ENCODE results near the gene TNIK. TPM values are rescaled to one million over a fixed set of nuclear protein-coding genes. Genes with fewer than 3 reads are reported as not detected.
A peak's percentile ranks its signal among the peaks of the same experiment; 100 is the strongest.

The TNIK gene
- total RNA-seq, 1 donor, result 24.2 TPM

GRCh38 chr3:171056528-171056927, 403.7 kb downstream of the TNIK start:
- H3K4me3 ChIP-seq (ENCODE audit: low read depth, low read length), result no peak overlapping the region
- peak; percentile 73 for DNase-seq (ENCODE audit: low read depth)
- TF ChIP-seq, protein P1, sequence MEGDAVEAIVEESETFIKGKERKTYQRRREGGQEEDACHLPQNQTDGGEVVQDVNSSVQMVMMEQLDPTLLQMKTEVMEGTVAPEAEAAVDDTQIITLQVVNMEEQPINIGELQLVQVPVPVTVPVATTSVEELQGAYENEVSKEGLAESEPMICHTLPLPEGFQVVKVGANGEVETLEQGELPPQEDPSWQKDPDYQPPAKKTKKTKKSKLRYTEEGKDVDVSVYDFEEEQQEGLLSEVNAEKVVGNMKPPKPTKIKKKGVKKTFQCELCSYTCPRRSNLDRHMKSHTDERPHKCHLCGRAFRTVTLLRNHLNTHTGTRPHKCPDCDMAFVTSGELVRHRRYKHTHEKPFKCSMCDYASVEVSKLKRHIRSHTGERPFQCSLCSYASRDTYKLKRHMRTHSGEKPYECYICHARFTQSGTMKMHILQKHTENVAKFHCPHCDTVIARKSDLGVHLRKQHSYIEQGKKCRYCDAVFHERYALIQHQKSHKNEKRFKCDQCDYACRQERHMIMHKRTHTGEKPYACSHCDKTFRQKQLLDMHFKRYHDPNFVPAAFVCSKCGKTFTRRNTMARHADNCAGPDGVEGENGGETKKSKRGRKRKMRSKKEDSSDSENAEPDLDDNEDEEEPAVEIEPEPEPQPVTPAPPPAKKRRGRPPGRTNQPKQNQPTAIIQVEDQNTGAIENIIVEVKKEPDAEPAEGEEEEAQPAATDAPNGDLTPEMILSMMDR (IDR thresholded peaks at IDR 0.05; ENCODE audit: insufficient read depth, low read length), result no peak

GRCh38 chr3:171055336-171056178, 404.6 kb downstream of the TNIK start:
- no peak overlapping the region for H3K4me3 ChIP-seq (ENCODE audit: low read depth, low read length)
- DNase-seq (ENCODE audit: low read depth), result peak; percentile 62
- TF ChIP-seq, protein P1 (IDR thresholded peaks at IDR 0.05; ENCODE audit: insufficient read depth, low read length), result no peak

DNA sequence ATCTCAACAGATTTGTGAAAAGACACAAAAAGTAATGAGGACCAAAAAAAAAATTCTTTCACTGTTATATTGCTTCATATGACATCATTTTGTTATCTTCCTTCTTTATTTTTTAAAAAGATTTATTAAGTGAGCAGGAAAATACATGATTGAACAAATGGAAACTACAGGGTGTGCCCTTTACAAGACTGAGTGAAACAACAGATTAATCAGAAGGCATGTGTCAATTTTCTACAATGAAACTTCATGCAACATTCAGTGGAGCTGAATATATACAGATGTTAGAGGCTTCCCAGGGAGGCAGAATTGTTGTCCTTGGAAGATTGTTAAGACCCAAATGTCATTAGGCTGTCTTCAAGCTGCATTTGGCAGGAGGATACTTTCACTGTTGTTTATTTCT, 405.3 kb downstream of the TNIK start:
- TF ChIP-seq, protein P1 (IDR thresholded peaks at IDR 0.05; ENCODE audit: insufficient read depth, low read length), result no peak
- DNase-seq (ENCODE audit: low read depth), result peak; percentile 62
- H3K4me3 ChIP-seq (ENCODE audit: low read depth, low read length), result no peak overlapping the region

GRCh38 chr3:171054231-171054630, 406.0 kb downstream of the TNIK start:
- no peak for DNase-seq (ENCODE audit: low read depth)
- TF ChIP-seq, protein P1 (IDR thresholded peaks at IDR 0.05; ENCODE audit: insufficient read depth, low read length), result no peak

GRCh38 chr3:171049861-171050444, 410.3 kb downstream of the TNIK start:
- TF ChIP-seq, protein P1 (IDR thresholded peaks at IDR 0.05; ENCODE audit: insufficient read depth, low read length), result peak; percentile 72
- DNase-seq (ENCODE audit: low read depth), result peak; percentile 69
- H3K4me3 ChIP-seq (ENCODE audit: low read depth, low read length), result no peak overlapping the region

More at GRCh38 chr3:171054231-171054630, 406.0 kb downstream of the TNIK start:
- H3K4me3 ChIP-seq (ENCODE audit: low read depth, low read length), result no peak overlapping the region

DNA sequence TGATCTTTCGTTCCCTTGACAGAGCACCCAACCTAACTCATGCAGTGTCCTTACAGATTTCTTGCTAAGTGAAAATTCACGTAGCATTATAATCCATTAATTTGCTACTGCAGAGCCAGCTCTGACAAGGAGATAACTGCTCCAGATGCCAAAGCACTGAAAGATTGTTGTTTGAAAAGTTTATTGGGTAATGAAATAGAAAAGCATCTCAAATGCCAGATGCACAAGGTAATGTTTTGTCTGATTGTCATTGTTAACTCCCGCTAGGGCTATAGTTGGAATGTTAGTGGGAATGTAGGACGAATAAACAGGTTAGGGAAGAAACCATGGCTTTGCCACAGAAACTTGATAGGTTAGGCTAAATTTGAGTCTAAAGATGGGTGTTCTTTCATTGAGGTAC, 413.4 kb downstream of the TNIK start:
- H3K4me3 ChIP-seq (ENCODE audit: low read depth, low read length), result no peak overlapping the region
- no peak for DNase-seq (ENCODE audit: low read depth)
- TF ChIP-seq, protein P1 (IDR thresholded peaks at IDR 0.05; ENCODE audit: insufficient read depth, low read length), result no peak

Measured in fibroblast of the aortic adventitia (primary cell).